Activated CD8-positive, alpha-beta memory T cell treated with anti-CD3 and anti-CD28 coated beads, Interleukin-2, amount 50 U/mL, for 24 hours (primary cell): ENCODE measurements around the gene NOB1.
A peak's percentile ranks its signal among the peaks of the same experiment; 100 is the strongest.
"Not testable (repeated sequence)": the region's sequence is repeated elsewhere in the genome, so short reads cannot be mapped to it uniquely, and the experiment has no call there.

Experiments used
- DNase-seq: peaks from one replicate; pipeline ENCODE4 v3.0.0-alpha.2; 2020; ENCODE audit errors: extremely low read depth

Gene NOB1

GRCh38 chr16:69761983-69762813, 7.5 kb upstream of the NOB1 start, which contains the start of gene WWP2:
TSS of gene WWP2 (plus strand) at chr16:69762332. CDS start at chr16:69787011, 24,679 bp downstream.
- peak; percentile 15 for DNase-seq

GRCh38 chr16:69757375-69757774, 2.6 kb upstream of the NOB1 start:
- DNase-seq: not testable (repeated sequence)

GRCh38 chr16:69756705-69757104, 2.0 kb upstream of the NOB1 start:
- no peak for DNase-seq

- no peak for DNase-seq
These were observed 620 bp downstream of the NOB1 start for GRCh38 chr16:69754143-69754468.

GRCh38 chr16:69748694-69749345, 5.9 kb downstream of the NOB1 start:
- no peak for DNase-seq

- no peak for DNase-seq
These were observed 7.6 kb downstream of the NOB1 start for GRCh38 chr16:69747115-69747514.

- DNase-seq: no peak
These were observed 8.8 kb downstream of the NOB1 start for GRCh38 chr16:69745959-69746358.

- no peak for DNase-seq
These were observed 9.5 kb downstream of the NOB1 start for GRCh38 chr16:69745232-69745612.

GRCh38 chr16:69744363-69745231, 10.1 kb downstream of the NOB1 start:
- DNase-seq: no peak

- no peak for DNase-seq
These were observed 12.5 kb downstream of the NOB1 start for GRCh38 chr16:69741951-69742904.

GRCh38 chr16:69741519-69741918, 13.2 kb downstream of the NOB1 start:
- no peak for DNase-seq

- no peak for DNase-seq
These were observed 22.6 kb downstream of the NOB1 start for GRCh38 chr16:69732101-69732500.

- DNase-seq: not testable (repeated sequence)
These were observed 23.4 kb downstream of the NOB1 start for GRCh38 chr16:69731280-69731679.

GRCh38 chr16:69729030-69729429, 25.7 kb downstream of the NOB1 start:
- DNase-seq: not testable (repeated sequence)

- no peak for DNase-seq
These were observed 26.8 kb downstream of the NOB1 start for GRCh38 chr16:69727916-69728270.

- DNase-seq: peak; percentile 76
These were observed 28.2 kb downstream of the NOB1 start, which contains the start of gene NQO1 for GRCh38 chr16:69726313-69727060. TSS of gene NQO1 (minus strand) at chr16:69726560. CDS start at chr16:69726439, 121 bp downstream.

GRCh38 chr16:69725480-69726312, 29.0 kb downstream of the NOB1 start:
- DNase-seq: no peak

- no peak for DNase-seq
These were observed 29.7 kb downstream of the NOB1 start for GRCh38 chr16:69724981-69725479.

GRCh38 chr16:69724414-69724873, 30.3 kb downstream of the NOB1 start:
- no peak for DNase-seq
